GM10847 (cell line): ENCODE results near the gene SRCAP.

ENCODE experiments used
- POLR2A ChIP-seq: IDR thresholded peaks from 2 replicates; pipeline ENCODE4 v1.6.1; 2011; ENCODE audit not compliant: insufficient read length; ENCODE audit errors: extremely low read depth

SRCAP gene

GRCh38 chr16:30698816-30699614, at the start of gene SRCAP:
Gene SRCAP (plus strand): TSS chr16:30699171. CDS start chr16:30700825, 1,654 bp downstream.
- TF ChIP-seq POLR2A = peak; percentile 47

GRCh38 chr16:30649725-30650368, 49.1 kb upstream of the SRCAP start:
- TF ChIP-seq POLR2A = no peak

- peak; percentile 12 for TF ChIP-seq POLR2A
These were observed 48.4 kb upstream of the SRCAP start, which contains the start of gene PRR14 for GRCh38 chr16:30650369-30651123. Gene PRR14 (plus strand): TSS chr16:30650960. CDS start chr16:30651646, 686 bp downstream.

- peak; percentile 45 for TF ChIP-seq POLR2A
These were observed 47.6 kb upstream of the SRCAP start for GRCh38 chr16:30651124-30652004.

GRCh38 chr16:30652005-30652296, 47.0 kb upstream of the SRCAP start:
- TF ChIP-seq POLR2A = no peak

GRCh38 chr16:30652718-30653117, 46.3 kb upstream of the SRCAP start:
- no peak for TF ChIP-seq POLR2A

- TF ChIP-seq POLR2A = no peak
These were observed 44.1 kb upstream of the SRCAP start for GRCh38 chr16:30654856-30655255.

- TF ChIP-seq POLR2A = no peak
These were observed 43.1 kb upstream of the SRCAP start for GRCh38 chr16:30655815-30656347.

GRCh38 chr16:30656388-30656787, 42.6 kb upstream of the SRCAP start:
- TF ChIP-seq POLR2A = no peak

GRCh38 chr16:30656974-30657865, 41.8 kb upstream of the SRCAP start:
- TF ChIP-seq POLR2A = no peak

- peak; percentile 62 for TF ChIP-seq POLR2A
These were observed 40.9 kb upstream of the SRCAP start, which contains the start of gene FBRS for GRCh38 chr16:30657866-30658730. Gene FBRS (plus strand): TSS chr16:30658431. CDS start chr16:30659519, 1,088 bp downstream.

- TF ChIP-seq POLR2A = no peak
These were observed 40.1 kb upstream of the SRCAP start for GRCh38 chr16:30658731-30659506.
